Ammon's horn (tissue), 1 donor: ENCODE data around the gene PITPNM1.
"Not testable (repeated sequence)": the region's sequence is repeated elsewhere in the genome, so short reads cannot be mapped to it uniquely, and the experiment has no call there.

Experiments
- DNase-seq: peaks from one replicate; pipeline ENCODE4 v3.0.0-alpha.2; 2016; ENCODE audit warnings: low spot score

Gene PITPNM1

DNA sequence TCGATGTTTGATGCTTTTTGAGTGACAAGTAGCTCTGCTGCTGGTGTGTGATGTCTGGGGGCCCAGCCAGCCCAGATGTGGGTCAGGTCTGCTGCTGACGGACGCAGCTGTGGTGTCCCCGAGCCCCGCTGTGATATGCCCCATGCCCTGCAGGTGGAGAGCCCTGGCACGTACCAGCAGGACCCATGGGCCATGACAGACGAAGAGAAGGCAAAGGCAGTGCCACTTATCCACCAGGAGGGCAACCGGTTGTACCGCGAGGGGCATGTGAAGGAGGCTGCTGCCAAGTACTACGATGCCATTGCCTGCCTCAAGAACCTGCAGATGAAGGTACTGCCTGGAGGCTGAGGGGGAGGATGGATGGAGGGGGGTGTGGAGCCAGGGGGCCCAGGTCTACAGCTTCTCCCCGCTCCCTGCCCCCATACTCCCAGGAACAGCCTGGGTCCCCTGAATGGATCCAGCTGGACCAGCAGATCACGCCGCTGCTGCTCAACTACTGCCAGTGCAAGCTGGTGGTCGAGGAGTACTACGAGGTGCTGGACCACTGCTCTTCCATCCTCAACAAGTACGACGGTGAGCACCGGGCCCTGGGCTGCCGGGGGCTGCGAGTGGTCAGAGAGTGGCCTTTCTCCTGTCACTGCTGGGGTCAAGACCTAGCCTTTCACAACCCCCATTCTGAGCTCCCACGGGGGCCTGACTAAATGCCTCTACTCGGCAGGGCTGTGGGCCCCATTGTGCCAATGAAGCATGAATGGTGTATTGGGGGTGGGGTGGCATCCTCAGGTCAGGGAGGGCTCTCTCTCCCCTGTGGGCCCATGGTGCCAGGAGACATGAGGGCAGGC, 15.1 kb downstream of the PITPNM1 start:
- no peak for DNase-seq

DNA sequence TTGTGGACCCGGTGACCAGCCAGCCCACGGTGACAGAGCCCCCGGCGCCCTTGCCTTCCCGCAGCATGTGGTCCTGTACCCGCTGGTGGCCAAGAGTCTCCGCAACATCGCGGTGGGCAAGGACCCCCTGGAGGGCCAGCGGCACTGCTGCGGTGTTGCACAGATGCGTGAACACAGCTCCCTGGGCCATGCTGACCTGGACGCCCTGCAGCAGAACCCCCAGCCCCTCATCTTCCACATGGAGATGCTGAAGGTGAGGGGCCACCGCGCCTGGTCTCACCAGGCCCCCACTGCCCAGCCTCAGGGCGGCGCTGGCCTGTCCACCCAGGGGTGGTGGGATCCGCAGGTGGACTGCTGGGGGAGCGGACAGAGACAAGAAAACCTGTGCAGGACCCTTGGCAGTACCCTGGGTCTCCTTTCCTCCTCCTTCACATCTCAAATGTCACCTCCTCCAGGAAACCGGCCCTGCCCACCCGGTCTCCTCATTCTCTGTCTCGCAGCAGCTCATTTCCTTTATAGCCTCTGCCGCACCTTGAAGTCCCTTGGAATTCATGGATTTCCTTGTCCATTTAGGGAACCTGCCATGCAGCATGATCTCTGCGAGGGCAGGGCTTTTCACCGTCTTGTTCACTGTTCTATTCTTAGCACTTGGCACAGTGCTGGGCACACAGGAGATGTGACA, 15.8 kb downstream of the PITPNM1 start:
- DNase-seq = no peak

DNA sequence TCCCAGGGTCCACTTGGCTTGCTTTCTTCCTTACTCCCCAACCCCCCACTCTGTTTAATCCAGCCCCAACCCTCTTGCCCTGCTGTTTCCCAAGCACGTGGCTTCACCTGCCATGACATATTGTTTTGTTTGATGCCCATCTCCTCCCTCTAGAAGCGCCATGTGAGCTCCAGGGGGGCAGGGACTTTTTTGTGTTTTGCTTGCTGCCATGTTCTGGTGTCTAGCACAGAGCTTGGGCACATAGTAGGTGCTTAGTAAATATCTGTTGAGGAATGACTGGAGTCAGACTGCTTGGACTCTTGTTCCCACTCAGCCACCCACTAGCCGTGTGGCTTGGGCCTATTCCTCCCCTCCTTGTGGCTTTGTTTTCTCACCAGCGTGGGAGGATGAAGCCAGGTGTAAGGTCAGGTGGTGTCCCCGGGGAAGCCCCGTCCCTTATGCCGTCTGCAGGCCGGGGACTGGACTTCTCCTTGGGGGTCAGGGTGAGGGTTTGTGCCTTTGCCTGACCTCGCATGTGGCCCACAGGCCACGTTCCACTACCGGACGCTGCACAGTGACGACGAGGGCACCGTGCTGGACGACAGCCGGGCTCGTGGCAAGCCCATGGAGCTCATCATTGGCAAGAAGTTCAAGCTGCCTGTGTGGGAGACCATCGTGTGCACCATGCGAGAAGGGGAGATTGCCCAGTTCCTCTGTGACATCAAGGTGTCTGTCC, 18.5 kb downstream of the PITPNM1 start:
- no peak for DNase-seq

DNA sequence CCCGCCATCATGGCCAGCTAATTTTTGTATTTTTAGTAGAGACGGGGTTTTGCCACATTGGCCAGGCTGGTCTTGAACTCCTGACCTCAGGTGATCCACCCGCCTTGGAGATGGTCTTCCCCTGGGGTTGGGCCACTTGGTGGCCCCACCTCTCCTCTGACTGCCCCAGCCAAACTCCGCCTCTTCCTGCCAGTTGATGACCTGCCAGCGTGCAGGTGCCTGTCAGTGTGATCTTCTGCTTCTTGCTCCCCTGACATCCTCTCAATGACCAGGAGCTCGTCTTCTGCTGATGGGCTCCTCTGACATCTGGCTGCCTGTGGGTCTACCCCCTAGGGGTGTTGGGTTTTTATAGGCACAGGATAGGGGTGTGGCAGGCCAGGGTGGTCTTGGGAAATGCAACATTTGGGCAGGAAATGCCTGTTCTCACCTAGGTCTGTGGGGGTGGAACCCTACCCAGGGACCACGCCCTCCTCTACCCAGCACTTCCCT, 19.2 kb downstream of the PITPNM1 start:
- not testable (repeated sequence) for DNase-seq

DNA sequence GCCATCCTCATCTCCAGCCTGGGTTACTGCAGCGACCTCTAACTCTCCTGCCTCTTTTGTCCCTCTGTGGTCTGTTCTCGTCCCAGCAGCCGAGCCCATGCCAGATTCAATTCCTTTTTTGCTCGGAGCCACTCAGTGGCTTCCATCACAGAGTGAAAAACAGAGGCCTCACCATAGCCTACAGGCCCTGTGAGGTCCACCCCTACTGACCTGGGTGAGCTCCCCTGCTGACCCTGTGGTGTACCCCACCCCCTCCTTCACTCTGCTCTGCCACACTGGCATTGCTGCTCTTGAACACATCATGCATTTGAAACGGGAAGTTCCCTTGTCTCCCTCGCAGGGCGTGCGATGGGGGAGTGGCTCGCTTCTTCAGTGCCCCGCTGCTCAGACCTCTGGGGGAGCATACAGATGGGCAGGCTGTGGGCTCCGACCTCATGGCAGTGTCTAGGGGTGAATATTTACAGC, 20.3 kb downstream of the PITPNM1 start:
- peak; percentile 62 for DNase-seq

DNA sequence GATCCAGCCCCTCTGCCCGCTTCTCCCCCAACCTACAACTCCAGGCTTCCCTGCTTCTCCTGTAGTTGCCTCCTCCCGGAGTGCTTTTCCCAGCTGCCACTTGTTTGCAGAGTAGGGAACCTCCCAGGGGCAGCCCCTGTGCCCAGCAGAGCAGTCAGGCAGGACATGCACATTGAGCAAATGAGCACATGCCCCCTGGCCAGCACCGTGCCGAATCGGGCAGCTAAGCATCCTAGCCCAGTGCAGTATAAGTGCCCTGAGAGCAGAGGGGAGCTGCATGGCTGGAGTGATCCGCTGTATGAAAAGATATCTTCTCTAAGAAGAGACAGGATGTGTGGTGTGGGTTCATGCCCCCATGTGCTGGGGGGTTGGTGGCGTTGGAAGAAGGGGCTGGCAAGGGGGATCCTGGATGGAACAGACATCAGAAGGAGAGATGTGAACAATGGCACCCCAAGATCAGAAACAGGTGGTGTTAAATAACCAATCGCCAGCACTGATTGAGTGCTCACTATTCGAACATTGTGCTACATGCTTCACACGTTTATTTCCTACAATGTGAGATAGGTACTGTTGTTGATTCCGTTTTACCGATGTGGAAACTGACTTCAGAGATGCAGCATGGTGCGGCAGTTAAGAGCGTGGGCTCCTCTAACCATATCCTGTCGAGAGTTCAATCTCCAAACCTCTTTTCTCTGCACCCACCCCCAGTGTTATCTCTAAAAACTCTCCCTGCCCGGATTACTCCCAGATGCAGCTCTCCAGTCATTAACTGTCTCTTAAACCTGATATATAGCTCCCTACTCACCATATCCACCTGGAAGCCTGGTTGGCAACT, 21.1 kb downstream of the PITPNM1 start:
- no peak for DNase-seq

DNA sequence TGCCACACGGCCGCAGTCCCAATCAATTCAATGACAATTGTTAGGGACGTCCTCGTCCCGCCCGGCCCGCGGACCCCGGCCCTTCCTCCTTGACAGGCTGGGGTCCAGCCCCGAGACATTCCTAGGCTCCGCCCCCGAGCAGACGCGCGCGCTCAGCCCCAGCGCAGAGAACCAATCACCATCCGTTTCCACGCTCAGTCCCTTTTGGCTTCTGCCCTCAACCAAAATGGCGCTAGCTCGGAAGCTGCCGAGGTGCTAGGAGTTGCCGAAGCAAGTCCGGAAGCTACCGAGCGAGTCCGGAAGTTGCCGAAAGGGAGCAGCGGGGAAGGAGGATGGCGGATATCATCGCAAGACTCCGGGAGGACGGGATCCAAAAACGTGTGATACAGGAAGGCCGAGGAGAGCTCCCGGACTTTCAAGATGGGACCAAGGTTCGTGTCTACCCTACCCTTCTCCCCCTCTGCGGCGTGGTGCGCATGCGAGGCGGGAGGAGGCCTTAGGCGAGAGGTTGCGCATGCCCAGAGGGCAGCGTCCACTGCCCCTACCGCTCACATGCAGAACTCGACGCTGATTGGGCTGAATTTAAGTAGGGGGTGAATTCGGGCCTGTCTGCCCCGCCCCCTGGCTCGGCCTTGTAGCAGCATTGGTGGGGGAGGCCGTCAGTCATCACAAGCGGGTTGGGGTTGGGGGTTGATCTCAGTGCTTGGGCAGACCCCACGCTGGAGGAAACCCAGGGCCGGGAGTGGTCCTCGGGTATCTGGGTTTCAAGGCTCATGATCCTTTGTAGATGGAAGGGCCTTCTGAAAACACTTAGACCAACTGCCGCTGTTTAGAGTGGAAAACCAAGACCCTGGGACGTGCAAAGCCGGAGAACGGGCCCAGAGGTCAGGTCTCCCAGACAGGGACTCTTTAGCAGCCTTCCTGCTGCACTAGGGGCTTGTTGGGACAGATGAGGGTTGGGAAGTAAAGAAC, 22.1 kb downstream of the PITPNM1 start, which contains the start of gene AIP:
Gene AIP (plus strand): TSS at position 200 of the 972 bp plus-strand sequence. CDS start 133 bp downstream, at position 333.
- DNase-seq = peak; percentile 98

DNA sequence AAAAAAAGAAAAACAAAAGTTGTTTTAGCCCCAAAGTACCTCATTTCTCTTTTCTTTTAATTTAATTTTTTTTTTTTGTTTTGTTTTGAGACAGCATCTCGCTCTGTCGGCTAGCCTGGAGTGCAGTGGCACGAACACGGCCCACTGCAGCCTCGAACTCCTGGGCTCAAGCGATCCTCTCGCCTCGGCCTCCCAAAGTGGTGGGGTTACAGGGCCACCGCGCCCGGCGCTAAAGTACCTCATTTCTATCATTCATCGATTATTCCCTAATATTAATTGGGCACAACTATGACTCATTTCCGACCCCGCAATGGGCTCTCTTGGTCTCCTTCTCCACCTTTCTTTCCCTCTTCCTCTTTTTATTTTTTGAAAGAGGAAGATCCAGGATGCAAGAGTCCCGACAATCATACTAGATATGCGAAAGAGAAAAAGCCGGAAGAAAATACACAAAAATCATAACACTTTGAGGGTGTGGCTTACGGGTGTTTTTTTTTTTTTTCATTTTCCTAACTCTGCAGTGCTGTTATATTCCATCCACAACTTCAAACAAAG, 22.8 kb downstream of the PITPNM1 start:
- no peak for DNase-seq

DNA sequence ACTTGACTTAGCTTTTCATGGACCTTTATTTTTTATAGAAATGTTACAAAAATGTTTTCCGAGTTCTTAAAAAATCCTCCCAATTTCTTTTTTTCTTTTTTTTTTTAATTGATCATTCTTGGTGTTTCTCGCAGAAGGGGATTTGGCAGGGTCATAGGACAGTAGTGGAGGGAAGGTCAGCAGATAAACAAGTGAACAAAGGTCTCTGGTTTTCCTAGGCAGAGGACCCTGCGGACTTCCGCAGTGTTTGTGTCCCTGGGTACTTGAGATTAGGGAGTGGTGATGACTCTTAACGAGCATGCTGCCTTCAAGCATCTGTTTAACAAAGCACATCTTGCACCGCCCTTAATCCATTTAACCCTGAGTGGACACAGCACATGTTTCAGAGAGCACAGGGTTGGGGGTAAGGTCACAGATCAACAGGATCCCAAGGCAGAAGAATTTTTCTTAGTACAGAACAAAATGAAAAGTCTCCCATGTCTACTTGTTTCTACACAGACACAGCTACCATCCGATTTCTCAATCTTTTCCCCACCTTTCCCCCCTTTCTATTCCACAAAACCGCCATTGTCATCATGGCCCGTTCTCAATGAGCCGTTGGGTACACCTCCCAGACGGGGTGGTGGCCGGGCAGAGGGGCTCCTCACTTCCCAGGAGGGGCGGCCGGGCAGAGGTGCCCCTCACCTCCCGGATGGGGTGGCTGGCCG, 27.7 kb downstream of the PITPNM1 start:
- not testable (repeated sequence) for DNase-seq

DNA sequence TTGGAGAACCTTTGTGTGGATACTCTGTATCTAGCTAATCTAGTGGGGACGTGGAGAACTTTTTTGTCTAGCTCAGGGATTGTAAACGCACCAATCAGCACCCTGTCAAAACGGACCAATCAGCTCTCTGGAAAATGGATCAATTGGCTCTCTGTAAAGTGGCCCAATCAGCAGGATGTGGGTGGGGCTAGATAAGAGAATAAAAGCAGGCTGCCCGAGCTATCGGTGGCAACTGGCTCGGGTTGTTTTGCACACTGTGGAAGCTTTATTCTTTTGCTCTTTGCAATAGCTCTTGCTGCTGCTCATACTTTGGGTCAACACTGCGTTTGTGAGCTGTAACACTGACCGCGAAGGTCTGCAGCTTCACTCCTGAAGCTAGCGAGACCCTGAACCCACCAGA, 28.5 kb downstream of the PITPNM1 start:
- DNase-seq = not testable (repeated sequence)

DNA sequence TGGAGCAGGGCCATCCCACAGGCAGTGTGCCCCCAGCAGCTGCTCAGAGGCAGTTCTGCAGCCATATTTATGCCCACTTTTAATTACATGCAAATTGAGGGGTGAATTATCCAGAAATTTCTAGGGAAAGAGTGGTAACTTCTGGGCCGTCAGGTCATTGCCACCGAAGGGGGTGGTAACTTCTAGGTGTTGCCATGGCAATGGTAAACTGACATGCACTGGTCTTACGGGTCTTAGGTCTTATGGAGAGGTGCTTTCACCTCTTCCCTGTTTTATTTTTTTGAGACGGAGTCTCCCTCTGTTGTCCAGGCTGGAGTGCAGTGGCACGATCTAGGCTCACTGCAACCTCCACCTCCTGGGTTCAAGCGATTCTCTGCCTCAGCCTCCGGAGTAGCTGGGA, 32.3 kb downstream of the PITPNM1 start:
- DNase-seq = no peak

DNA sequence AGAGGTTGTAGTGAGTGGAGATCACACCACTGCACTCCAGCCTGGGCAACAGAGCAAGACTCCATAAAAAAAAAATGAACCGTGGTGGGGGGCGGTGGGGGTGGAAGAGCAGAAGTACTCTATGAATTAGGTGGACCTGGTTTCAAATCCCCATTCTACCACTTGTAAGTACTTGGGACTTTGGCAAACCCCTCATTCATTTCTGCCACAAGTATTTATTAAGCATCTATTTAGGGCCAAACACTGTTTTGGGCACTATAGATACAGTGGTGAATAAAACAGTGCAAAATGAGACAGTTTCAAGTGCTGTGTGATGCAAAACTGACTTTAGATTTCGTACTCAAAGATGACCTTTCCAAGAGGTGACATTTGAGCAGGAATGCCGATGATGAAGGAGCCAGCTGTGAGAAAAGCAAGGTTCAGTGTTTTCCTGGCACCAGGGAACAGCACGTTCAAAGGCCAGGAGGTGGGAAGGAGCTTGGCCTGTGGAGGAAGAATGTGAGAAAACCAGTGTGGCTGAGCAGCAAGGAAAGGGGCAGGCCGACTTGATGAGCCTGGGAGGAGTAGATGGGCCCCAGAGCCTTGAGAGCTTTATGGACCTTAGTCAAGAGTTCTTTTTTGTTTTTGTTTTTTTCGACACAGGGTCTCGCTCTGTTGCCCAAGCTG, 34.7 kb downstream of the PITPNM1 start:
- DNase-seq = no peak

DNA sequence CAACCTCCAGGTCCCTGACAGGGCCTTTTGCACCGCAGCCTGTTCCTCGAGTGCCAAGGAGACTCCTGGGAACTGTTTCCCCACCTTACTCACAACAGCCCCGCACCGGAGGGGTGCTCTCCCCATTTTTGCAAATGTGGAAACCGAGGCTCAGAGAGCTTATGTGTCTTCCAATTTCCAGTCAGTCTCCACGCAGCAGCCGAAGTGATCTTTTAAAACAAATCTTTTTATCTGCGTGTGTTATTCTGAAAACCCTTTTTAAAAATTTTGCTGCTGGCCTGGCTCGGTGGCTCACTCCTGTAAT, 35.7 kb downstream of the PITPNM1 start:
- no peak for DNase-seq

DNA sequence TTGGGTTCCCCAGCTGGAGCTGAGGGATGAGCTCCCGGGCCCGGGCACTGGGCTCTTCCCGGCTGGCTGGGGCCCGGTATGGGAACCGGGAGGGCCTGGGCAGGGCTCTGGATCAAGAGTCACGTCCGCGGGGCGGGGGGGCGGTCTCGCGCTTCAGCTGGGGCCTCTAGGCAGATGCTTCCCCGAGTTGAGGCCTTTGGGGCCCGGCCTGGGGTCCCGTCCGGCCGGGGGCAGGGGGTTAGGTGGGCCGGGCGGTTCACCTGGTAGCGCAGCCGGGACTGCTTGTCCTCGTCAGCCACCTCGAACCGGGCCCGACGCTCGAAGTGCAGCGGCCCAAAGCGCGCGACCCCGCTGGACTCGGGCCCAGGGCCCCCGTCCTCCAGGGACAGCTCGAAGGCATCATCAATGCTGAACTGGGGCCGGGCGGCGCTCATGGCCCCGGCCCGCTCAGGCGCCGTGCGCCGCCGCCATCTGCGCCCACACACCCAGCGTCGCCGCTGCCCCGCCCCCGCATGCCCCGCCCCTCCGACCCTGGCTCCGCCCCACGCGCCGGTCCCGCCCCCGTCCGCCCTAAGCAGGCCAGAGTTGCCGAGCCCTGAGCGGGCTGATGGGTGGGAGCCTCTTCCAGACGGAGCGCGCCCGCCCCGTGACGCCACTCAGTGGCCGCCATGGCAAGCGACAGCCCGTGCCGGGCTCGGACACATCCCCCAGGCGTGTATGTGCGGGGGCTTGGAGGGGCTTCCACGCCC, 36.2 kb downstream of the PITPNM1 start, which contains the start of gene TMEM134:
Gene TMEM134 (minus strand): TSS at position 493 of the 749 bp plus-strand sequence. CDS start 59 bp downstream, at position 434.
- DNase-seq = peak; percentile 97

DNA sequence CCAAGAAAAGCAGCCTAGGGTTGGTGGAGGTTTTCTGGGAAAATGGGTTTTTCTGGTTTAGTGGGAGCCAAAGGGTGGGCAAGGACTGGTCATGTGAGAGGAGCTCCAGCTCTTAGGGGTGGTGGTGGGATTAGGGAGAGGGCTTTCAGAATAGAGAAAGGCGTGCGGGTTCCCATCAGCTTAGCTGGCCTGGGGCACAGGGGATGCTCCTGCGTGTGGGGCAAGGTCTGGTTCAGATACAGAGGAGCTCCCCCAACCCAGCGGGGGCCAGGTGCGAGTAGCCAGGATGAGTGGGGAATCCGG, 36.8 kb downstream of the PITPNM1 start:
- no peak for DNase-seq

DNA sequence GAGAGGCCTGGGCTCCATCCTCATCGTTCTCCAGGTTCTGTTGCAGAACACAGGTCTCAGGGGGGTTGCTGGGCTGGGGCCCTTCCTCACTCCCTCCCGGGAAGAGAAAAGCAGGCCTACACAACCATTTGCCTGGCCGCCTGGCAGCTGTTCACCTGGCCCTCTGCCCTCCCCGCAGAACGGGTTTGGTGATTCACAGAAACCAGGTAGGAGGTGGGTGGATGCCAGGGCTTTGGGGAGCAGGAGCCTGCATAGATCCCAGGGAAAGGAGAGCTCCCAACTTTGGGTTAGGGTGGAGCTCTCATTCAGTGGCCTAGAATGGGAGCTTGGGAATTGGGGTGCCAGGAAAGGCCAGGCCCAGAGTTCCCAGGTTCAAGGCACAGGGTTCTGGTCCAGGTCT, 37.1 kb downstream of the PITPNM1 start:
- DNase-seq = no peak

DNA sequence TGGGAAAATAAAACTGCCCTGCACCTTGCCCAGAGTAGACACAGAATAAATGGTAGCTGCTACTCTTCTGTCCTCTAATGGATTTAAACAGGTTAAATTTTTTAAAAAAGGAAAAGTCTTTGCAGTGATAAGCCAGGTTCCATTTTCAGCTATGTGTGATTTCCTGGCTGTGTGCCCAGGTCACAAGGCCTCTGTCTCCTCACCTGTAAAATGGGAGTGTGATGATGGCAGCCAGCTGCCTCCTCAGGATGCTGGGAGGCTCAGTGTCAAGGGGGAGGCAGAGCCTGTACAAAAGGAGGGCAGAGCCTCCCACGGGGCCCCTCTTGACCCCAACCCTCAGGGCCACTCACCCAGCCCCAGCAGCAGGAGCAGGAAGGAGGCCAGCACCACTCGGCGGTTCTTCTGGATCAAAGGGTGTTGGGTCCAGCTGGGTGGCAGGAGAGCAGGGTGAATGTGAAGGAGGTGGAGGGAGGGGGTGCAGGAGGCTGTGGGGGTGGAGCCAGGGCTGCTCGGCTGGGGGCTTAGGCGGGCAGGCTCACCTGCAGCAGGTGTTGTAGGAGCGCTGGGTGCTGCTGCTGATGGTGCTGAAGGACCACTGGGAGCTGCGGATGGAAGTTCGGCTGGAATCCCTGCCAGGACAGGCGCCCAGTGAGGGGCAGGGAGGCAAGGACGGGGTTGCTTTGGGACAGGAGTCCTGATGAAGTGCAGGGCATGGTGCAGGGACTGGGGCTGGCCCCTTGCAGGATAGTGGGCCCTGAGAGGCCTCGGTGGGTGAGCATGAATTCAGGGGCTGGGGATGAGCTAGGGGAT, 38.0 kb downstream of the PITPNM1 start:
- DNase-seq = no peak
